HG02870 (cell line): ENCODE data around the gene FAM168A.

Experiments
- ATAC-seq: cut with Tn5 transposase; IDR thresholded peaks from one replicate; pipeline ENCODE4 v1.9.1; 2021; ENCODE audit warnings: mild to moderate bottlenecking, moderate library complexity; ENCODE audit not compliant: unreplicated experiment

The FAM168A gene

GRCh38 chr11:73404506-73405145 lies 193.3 kb downstream of the FAM168A start:
- no peak for ATAC-seq

- no peak for ATAC-seq
Measured at GRCh38 chr11:73404048-73404447, 193.9 kb downstream of the FAM168A start.

GRCh38 chr11:73403541-73403940 lies 194.4 kb downstream of the FAM168A start:
- no peak for ATAC-seq

GRCh38 chr11:73402834-73403185 lies 195.1 kb downstream of the FAM168A start:
- ATAC-seq = no peak

DNA sequence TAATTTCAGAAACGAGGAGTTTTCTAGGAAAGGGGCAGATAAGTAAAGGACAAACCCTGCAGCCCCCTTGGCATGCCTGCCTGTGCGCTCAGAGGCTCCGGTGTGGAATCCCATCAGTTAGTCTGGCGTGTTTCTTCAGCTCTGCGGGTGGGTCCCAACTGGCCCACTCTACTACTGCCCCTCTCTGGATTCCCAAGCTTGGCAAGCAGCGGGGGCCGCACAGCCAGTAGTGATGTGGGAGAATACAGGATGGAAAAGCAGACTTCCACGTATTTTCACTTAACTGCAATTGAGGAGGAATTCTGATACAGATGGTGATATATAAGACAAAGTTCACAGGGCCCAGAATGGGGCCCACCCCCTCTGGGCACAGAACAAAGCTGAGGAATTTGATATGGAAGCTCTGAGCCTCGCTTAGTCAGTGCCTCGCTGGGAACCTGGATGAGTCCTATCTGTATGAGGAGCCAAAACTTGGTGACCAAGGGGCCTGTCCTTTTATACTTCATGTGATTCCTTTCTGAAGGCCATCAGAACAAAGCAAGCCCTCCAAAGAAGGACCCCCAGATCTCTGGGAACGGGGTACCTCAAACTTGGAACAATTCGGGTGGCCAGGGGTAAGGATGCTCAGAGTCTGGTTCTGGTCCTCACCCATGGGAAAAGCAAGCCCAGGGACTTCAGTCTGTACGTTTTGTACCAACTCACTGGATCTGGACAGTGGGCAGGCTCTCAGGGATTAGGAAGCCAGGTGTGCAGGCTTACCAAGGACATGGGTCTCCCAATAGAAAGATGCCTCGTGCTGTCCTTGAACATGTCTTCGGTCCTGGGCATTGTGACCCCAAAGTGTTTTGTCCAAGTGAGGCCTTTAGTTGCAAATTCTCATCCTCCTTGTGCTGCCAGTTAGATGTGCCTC lies 195.7 kb downstream of the FAM168A start:
- ATAC-seq = no peak

- no peak for ATAC-seq
Measured at GRCh38 chr11:73401217-73401923, 196.5 kb downstream of the FAM168A start.

DNA sequence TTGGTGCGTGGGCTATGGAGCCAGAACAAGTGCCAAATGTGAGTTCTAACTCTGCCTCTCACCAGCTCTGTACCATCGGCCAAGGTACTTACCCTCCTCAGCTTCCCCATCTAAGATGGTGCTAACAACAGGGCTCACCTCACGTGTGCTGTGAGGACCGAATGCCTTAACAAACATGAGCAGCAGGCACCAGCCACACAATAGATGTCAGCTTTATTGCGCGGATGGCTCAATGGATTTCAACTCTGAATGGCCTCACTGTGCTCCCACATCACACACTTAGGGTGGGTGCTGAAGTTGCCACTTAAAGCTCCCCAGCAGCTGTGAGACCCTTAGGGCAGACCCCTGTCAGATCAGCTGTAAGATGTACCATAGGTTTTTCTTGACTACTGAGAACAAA lies 197.6 kb downstream of the FAM168A start:
- ATAC-seq = no peak

DNA sequence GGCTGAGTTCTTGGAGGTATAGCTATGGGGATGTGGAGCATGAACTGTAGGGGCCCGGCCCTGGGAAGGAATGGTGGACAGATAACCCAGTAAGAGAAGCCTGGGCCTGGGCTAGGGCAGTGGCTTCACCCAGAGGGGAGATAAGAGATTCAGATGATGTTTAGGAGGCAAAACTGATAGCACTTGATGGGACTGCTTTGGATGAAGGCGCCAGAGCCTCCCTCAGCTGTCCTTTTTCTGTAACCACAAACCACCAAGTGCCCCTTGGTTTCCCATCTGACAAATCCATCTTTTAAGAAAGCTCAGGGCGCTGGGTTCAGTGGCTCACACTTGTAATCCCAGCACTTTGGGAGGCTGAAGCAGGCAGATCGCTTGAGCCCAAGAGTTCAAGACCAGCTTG lies 198.3 kb downstream of the FAM168A start:
- no peak for ATAC-seq

- ATAC-seq = no peak
Measured at GRCh38 chr11:73399159-73399590, 198.7 kb downstream of the FAM168A start.

- ATAC-seq = no peak
Measured at GRCh38 chr11:73398721-73399120, 199.2 kb downstream of the FAM168A start.

- ATAC-seq = no peak
Measured at GRCh38 chr11:73398132-73398526, 199.8 kb downstream of the FAM168A start.

- no peak for ATAC-seq
Measured at GRCh38 chr11:73397468-73398131, 200.3 kb downstream of the FAM168A start.

- ATAC-seq = no peak
Measured at GRCh38 chr11:73396985-73397384, 200.9 kb downstream of the FAM168A start.

- no peak for ATAC-seq
Measured at GRCh38 chr11:73396251-73396930, 201.5 kb downstream of the FAM168A start.

- no peak for ATAC-seq
Measured at GRCh38 chr11:73395297-73396208, 202.4 kb downstream of the FAM168A start.

DNA sequence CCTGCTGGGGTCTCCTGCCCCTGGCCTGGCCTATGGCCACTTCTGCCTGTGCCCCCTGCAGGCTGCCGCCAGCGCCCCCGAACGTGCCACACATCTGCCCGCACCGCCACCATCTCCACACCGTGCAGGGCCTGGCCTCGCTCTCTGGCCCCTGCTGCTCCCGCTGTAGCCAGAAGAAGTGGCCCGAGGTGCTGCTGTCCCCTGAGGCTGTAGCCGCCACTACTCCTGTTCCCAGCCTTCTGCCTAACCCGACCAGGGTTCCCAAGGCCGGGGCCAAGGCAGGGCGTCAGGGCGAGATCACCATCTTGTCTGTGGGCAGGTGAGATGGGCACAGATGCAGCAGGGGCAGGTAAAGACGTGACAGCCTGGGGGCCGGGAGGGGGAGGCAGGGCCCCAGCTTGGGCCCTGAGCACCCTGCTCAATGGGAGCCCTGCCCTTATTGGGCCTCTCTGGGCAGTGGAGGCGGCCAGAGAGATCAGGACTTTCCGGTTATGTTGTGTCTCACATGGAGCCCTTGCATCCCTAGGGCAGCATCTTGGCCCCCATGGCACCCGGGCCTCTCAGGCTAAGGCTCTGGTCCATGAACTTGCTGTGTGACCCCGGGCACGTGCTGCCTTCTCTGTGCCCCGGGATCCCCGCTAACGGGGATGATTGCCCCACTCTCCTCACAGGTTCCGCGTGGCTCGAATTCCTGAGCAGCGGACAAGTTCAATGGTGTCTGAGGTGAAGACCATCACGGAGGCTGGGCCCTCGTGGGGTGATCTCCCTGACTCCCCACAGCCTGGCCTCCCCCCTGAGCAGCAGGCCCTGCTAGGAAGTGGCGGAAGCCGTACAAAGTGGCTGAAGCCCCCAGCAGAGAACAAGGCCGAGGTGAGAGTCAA lies 203.3 kb downstream of the FAM168A start:
- no peak for ATAC-seq

GRCh38 chr11:73393479-73394415 lies 204.2 kb downstream of the FAM168A start:
- no peak for ATAC-seq

DNA sequence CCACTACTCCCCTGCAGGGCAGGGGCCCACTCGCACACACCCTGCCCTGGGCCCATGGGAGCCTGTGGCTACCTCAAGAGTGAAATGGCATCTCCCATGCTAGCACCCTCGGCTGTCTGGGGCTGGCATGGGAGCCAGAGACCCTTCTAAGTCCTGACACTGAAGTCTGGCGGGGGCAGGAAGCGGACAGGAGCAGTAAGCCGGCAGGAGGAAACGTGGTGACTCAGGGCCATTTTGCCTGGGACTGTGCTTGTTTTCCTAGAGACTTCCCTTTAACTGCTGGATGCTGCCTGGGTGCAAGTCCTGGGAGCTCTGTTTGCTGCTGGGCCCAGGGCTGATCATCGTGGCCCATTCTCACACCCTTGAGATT lies 204.9 kb downstream of the FAM168A start:
- ATAC-seq = no peak
